Measurements from ENCODE around the gene CPE. TPM values are rescaled to one million over a fixed set of nuclear protein-coding genes. Genes with fewer than 3 reads are reported as not detected.
A peak's percentile ranks its signal among the peaks of the same experiment; 100 is the strongest.
"Not testable (repeated sequence)": the region's sequence is repeated elsewhere in the genome, so short reads cannot be mapped to it uniquely, and the experiment has no call there.

CPE gene
- 100 to 1,000 TPM in 2 of 4 donors, 10 to 100 TPM in 2; 86.4 to 157 (median 97.1) TPM for total RNA-seq
- 68.2 TPM for polyA plus RNA-seq
- long read RNA-seq, donor 1, transcript CPE-201 (9 exons, 2,421 nt) = major isoform, 212 of 217 reads
- long read RNA-seq, donor 1, partial matches to known transcripts = 2 of 217 reads
- long read RNA-seq, donor 1, other reads (novel, unspliced or antisense) = 3 of 217 reads
- long read RNA-seq, donor 2, transcript CPE-201 (9 exons, 2,421 nt) = major isoform, 198 of 203 reads
- long read RNA-seq, donor 2, partial matches to known transcripts = 5 of 203 reads
- long read RNA-seq, donor 2, other reads (novel, unspliced or antisense) = 0 of 203 reads
- long read RNA-seq, donor 3, transcript CPE-201 (9 exons, 2,421 nt) = major isoform, 10 of 15 reads
- long read RNA-seq, donor 3, partial matches to known transcripts = 5 of 15 reads
- long read RNA-seq, donor 3, other reads (novel, unspliced or antisense) = 0 of 15 reads
- long read RNA-seq, donor 4, transcript CPE-201 (9 exons, 2,421 nt) = major isoform, 131 of 132 reads
- long read RNA-seq, donor 4, partial matches to known transcripts = 1 of 132 reads
- long read RNA-seq, donor 4, other reads (novel, unspliced or antisense) = 0 of 132 reads

GRCh38 chr4:165378745-165379677 is at the start of gene CPE:
CPE (plus strand) TSS chr4:165379008; CDS start chr4:165379222, 214 bp downstream.
- Histone ChIP-seq H3K9me3 (ENCODE audit: control insufficient read depth, low read length) (no peaks in the 10 kb centered on the region), H3K27ac (ENCODE audit: low read length) (peak within 1 kb of the TSS; percentile 46), H3K4me1 (ENCODE audit: control insufficient read depth, insufficient read depth, low read length) (peaks cover 2% of the 10 kb centered on the region), H3K4me3 (ENCODE audit: low read length) (peak within 1 kb of the TSS; percentile 58), H3K27me3 (ENCODE audit: control insufficient read depth, insufficient read depth) (no peaks in the 10 kb centered on the region)
- ATAC-seq (peak; percentile 98), DNase-seq (peak; percentile 78 to 92 (median 91))
- WGBS = under 1% methylated on average over 82 of the region's 82 CpGs
- intact Hi-C loops (cut with DNase I) = no loop called here

GRCh38 chr4:165330071-165330470 is 48.7 kb upstream of the CPE start:
- DNase-seq = no peak
- Histone ChIP-seq H3K4me1 (ENCODE audit: control insufficient read depth, insufficient read depth, low read length) (peaks cover 1% of the 10 kb centered on the region), H3K27ac (ENCODE audit: low read length) (no peak overlapping the region), H3K27me3 (ENCODE audit: control insufficient read depth, insufficient read depth) (no peaks in the 10 kb centered on the region), H3K9me3 (ENCODE audit: control insufficient read depth, low read length) (no peaks in the 10 kb centered on the region), H3K4me3 (ENCODE audit: low read length) (no peak overlapping the region)
- ATAC-seq = no peak
- intact Hi-C loops (cut with DNase I) = no loop called here
- WGBS = 94% methylated on average over 2 of the region's 2 CpGs

DNA sequence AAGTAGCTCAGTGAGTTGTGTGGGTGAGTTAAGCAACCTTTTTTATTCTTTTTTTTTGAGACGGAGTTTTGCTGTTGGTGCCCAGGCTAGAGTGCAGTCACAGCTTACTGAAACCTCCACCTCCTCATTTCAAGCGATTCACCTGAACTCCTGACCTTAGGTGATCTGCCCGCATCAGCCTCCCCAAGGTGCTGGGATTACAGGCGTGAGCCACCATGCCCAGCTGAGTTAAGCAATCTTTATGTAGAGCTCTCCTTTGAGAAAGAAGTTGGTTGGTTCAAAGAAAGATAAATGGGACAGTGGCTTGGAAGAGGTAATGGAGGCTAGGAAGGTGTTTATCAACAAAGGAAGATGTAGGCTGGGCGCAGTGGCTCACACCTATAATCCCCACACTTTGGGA is 48.1 kb upstream of the CPE start:
- H3K27ac ChIP-seq (ENCODE audit: low read length) = no peak overlapping the region
- H3K27me3 ChIP-seq (ENCODE audit: control insufficient read depth, insufficient read depth) = no peaks in the 10 kb centered on the region
- no peak for ATAC-seq
- no peak overlapping the region for H3K4me3 ChIP-seq (ENCODE audit: low read length)
- peaks cover 1% of the 10 kb centered on the region for H3K4me1 ChIP-seq (ENCODE audit: control insufficient read depth, insufficient read depth, low read length)
- intact Hi-C loops (cut with DNase I) = no loop called here
- 84% methylated on average over 5 of the region's 5 CpGs for WGBS
- no peaks in the 10 kb centered on the region for H3K9me3 ChIP-seq (ENCODE audit: control insufficient read depth, low read length)
- no peak for DNase-seq

GRCh38 chr4:165331359-165331758 is 47.4 kb upstream of the CPE start:
- Histone ChIP-seq H3K27me3 (ENCODE audit: control insufficient read depth, insufficient read depth) (no peaks in the 10 kb centered on the region), H3K27ac (ENCODE audit: low read length) (no peak overlapping the region), H3K4me3 (ENCODE audit: low read length) (no peak overlapping the region), H3K9me3 (ENCODE audit: control insufficient read depth, low read length) (no peaks in the 10 kb centered on the region), H3K4me1 (ENCODE audit: control insufficient read depth, insufficient read depth, low read length) (peaks cover 1% of the 10 kb centered on the region)
- 80% methylated on average over 1 of the region's 1 CpG for WGBS
- DNase-seq (no peak), ATAC-seq (no peak)
- intact Hi-C loops (cut with DNase I) = no loop called here

DNA sequence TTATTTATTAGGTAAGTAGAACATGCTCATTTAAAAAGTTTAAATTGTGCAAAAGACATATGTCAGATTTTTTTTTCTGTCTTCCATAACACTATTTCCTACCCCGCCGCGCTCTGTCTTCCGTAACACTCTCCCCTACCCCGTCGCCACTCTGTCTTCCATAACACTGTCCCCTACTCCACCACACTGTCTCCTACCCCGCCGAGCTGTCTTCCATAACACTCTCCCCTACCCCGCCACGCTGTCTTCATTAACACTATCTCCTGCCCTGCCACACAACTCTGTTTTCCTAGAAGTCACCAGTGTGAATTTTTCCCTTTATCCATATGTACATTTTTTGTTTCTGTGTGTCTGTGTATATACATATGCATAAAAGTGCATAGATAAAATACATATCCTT is 47.0 kb upstream of the CPE start:
- H3K9me3 ChIP-seq (ENCODE audit: control insufficient read depth, low read length) = no peaks in the 10 kb centered on the region
- no peak overlapping the region for H3K27ac ChIP-seq (ENCODE audit: low read length)
- H3K4me1 ChIP-seq (ENCODE audit: control insufficient read depth, insufficient read depth, low read length) = peaks cover 1% of the 10 kb centered on the region
- WGBS = 79% methylated on average over 10 of the region's 10 CpGs
- ATAC-seq (no peak), DNase-seq (no peak)
- no peaks in the 10 kb centered on the region for H3K27me3 ChIP-seq (ENCODE audit: control insufficient read depth, insufficient read depth)
- no peak overlapping the region for H3K4me3 ChIP-seq (ENCODE audit: low read length)
- intact Hi-C loops (cut with DNase I) = no loop called here

DNA sequence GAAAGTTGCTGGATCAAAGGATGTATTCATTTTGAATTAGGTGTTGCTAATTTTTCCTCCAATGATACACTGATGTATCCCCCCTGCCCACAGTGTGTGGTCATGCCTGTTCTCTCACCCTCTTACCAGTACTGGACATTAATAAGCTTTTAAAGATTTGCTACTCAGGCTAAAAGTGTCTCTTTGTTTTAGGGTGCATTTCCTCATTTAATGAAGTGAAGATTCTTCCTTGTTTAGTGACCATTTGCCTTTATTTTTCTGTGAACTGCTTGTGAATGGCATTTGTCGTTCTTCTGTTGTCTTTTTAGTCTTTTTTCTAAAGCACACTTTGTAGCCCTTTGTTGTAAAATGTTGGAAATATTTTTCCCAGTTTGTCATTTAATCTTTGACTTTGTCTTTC is 46.3 kb upstream of the CPE start:
- no peaks in the 10 kb centered on the region for H3K27me3 ChIP-seq (ENCODE audit: control insufficient read depth, insufficient read depth)
- intact Hi-C loops (cut with DNase I) = no loop called here
- H3K9me3 ChIP-seq (ENCODE audit: control insufficient read depth, low read length) = no peaks in the 10 kb centered on the region
- DNase-seq (no peak), ATAC-seq (no peak)
- H3K4me1 ChIP-seq (ENCODE audit: control insufficient read depth, insufficient read depth, low read length) = peaks cover 1% of the 10 kb centered on the region
- H3K4me3 ChIP-seq (ENCODE audit: low read length) = no peak overlapping the region
- WGBS = 56% methylated on average over 1 of the region's 1 CpG
- no peak overlapping the region for H3K27ac ChIP-seq (ENCODE audit: low read length)

- Histone ChIP-seq H3K4me1 (ENCODE audit: control insufficient read depth, insufficient read depth, low read length) (peaks cover 1% of the 10 kb centered on the region), H3K9me3 (ENCODE audit: control insufficient read depth, low read length) (no peaks in the 10 kb centered on the region), H3K4me3 (ENCODE audit: low read length) (no peak overlapping the region), H3K27ac (ENCODE audit: low read length) (no peak overlapping the region), H3K27me3 (ENCODE audit: control insufficient read depth, insufficient read depth) (no peaks in the 10 kb centered on the region)
- ATAC-seq (no peak), DNase-seq (no peak)
- intact Hi-C loops (cut with DNase I) = no loop called here
- WGBS = 76% methylated on average over 3 of the region's 3 CpGs
Measured at GRCh38 chr4:165335163-165335703, 43.6 kb upstream of the CPE start.

GRCh38 chr4:165336743-165337142 is 42.1 kb upstream of the CPE start:
- H3K9me3 ChIP-seq (ENCODE audit: control insufficient read depth, low read length) = no peaks in the 10 kb centered on the region
- no peak overlapping the region for H3K4me3 ChIP-seq (ENCODE audit: low read length)
- intact Hi-C loops (cut with DNase I) = no loop called here
- DNase-seq (no peak), ATAC-seq (no peak)
- H3K27me3 ChIP-seq (ENCODE audit: control insufficient read depth, insufficient read depth) = no peaks in the 10 kb centered on the region
- peaks cover 1% of the 10 kb centered on the region for H3K4me1 ChIP-seq (ENCODE audit: control insufficient read depth, insufficient read depth, low read length)
- no peak overlapping the region for H3K27ac ChIP-seq (ENCODE audit: low read length)
- 92% methylated on average over 6 of the region's 6 CpGs for WGBS

- H3K4me3 ChIP-seq (ENCODE audit: low read length); H3K27me3 ChIP-seq (ENCODE audit: control insufficient read depth, insufficient read depth); H3K27ac ChIP-seq (ENCODE audit: low read length); H3K9me3 ChIP-seq (ENCODE audit: control insufficient read depth, low read length); H3K4me1 ChIP-seq (ENCODE audit: control insufficient read depth, insufficient read depth, low read length); ATAC-seq; DNase-seq: not testable (repeated sequence)
- intact Hi-C loops (cut with DNase I) = loop anchor here in 2 of 4 donors (5.0 to 10.0 kb wide), 2 partner anchors 208 to 215 kb away; no protein-coding TSS in a partner anchor
- 98% methylated on average over 5 of the region's 5 CpGs for WGBS
Measured at GRCh38 chr4:165342340-165342739, 36.5 kb upstream of the CPE start.

DNA sequence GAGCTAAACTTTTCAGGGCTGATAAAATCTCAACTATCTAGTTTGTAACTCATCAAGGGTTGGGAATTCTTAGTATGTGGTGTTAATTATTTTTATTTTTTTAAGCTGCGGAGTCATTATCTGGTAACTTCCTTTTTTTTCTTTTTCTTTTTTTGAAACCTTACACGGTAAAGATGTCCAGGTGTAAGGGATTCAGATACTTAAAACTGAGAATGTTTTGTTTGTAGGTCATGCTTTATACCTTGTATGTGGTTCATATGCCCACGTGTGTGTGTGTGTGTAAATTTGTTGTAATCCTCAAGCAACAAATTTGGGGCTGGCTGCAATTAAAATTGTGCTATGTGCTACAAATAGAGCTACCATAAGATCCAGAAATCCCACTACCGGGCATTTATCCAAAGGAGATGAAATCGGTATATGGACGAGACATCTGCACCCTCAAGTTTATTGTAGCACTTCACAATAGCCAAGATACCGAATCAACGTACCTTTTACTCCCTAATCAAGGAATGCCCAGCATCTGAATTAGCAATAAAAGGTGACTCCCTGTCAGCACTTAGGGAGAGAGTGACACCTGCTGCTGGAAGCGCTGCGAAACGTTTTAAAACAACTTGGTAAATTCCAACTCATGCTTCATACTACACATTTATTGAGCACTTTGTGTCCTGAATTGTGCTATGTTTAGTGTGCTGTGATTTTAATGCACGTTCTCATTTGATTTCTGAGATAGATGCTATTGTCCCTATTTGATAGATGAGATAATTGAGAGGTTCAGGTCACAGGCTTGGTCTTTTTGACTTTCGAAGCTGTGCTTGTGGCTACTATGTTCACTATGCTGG is 35.2 kb upstream of the CPE start:
- 71% methylated on average over 13 of the region's 13 CpGs for whole genome bisulfite sequencing
- H3K9me3 ChIP-seq (ENCODE audit: control insufficient read depth, low read length) = no peaks in the 10 kb centered on the region
- H3K27ac ChIP-seq (ENCODE audit: low read length) = no peak overlapping the region
- ATAC-seq (no peak), DNase-seq (peak in 1 of 3 donors; percentile 52)
- intact Hi-C loops (cut with DNase I) = loop anchor here in 2 of 4 donors (5.0 to 10.0 kb wide), 2 partner anchors 209 to 216 kb away; no protein-coding TSS in a partner anchor
- no peaks in the 10 kb centered on the region for H3K27me3 ChIP-seq (ENCODE audit: control insufficient read depth, insufficient read depth)
- H3K4me1 ChIP-seq (ENCODE audit: control insufficient read depth, insufficient read depth, low read length) = no peaks in the 10 kb centered on the region
- H3K4me3 ChIP-seq (ENCODE audit: low read length) = no peak overlapping the region

Data from right cardiac atrium (tissue), 5 donors.